Measurements from ENCODE around the gene WNK3.

GRCh38 chrX:54182864-54183613 lies 174.8 kb downstream of the WNK3 start, which contains the start of gene FAM120C:
- TF ChIP-seq CTCF (IDR thresholded peaks at IDR 0.05; ENCODE audit: insufficient read depth, low read length) = no peak
- no peak for TF ChIP-seq GABPA (IDR thresholded peaks at IDR 0.05; ENCODE audit: low read depth)
